ENCODE data around the gene RANBP17.

RANBP17 gene

DNA sequence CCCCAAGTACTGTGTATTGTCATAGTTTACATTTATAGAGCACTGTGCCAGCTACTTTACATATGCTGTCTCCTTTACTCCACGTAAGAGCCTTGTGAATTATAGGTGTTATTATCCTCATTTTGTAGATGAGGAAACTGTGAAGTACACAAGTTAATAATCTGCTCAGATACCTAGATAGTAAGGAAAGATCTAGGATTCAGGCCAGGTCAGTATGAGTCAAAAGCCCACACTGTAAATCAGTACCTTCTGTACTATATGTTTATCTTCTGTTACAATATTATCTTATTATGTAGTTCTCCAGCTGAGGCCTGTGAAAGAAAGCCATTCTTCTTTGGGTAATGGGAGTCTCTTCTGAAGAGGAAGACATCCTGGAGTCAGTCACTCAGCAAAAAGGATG, 374.8 kb downstream of the RANBP17 start:
- DNase-seq = no peak

DNA sequence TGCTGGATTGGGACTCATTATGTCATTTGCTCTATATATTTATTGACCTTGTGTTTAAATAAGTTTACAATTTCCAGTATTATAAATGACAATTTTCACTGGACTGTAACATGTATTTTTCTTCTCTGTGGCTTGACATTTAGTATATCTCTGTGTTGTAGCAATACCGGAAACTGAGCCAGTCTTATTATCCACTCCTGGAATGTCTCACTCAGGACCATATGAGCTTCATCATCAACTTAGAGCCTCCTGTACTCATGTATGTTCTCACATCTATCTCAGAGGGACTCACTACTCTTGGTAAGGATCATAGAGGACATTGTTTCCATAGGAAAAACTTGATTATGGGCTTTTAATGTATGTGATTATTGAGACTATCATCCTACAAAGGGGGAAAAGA, 380.7 kb downstream of the RANBP17 start:
- DNase-seq = no peak

DNA sequence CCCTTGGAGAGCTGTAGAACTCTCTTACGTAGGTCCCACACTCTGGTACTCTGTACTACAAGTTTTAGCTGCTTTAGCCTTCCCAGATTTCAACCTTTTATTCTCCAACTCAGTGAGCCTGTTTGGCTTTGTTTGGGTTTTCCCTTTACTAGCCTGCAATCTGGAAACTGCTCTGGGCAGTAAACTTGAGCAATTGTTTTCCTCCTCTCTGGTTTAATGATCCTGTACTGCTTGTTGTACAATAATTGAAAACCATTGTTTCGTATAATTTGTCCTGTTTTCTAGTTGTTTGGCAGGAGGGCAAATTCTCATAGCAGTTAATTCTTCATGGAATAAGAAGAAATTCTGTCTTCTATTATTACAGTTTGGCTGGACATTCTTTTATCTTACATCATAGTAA, 384.4 kb downstream of the RANBP17 start:
- no peak for DNase-seq

DNA sequence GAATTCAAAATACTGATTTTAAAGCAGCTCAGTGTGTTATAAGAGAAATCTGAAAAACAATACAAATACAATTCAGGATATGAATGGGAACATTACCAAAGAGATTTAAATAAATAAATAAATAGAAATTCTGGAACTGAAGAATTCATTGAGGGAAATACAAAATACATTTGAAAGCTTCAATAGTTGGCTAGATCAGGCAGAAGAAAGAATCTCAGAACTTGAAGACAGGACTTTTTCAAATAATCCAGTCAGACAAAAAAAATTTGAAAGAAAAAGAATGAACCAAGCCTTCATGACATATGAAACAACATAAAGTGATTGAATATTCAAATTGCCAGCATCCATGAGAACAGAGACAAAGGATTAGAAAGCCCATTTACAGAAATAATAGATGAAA, 387.6 kb downstream of the RANBP17 start:
- no peak for DNase-seq

DNA sequence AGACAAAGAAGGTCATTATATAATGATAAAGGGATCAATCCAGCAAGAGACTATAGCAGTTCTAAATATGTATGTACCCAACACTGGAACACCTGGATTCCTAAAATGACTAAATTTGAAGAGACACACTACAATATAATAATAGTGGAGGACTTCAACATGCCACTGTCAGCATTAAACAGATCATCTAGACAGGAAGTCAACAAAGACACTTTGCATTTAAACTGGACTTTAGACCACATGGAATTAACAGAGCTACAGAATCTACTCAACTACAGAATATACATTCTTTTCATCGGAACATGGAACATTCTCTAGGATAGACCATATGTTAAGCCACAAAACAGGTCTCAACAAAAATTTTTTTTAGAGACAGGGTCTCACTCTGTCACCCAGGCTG, 388.9 kb downstream of the RANBP17 start:
- DNase-seq = no peak

DNA sequence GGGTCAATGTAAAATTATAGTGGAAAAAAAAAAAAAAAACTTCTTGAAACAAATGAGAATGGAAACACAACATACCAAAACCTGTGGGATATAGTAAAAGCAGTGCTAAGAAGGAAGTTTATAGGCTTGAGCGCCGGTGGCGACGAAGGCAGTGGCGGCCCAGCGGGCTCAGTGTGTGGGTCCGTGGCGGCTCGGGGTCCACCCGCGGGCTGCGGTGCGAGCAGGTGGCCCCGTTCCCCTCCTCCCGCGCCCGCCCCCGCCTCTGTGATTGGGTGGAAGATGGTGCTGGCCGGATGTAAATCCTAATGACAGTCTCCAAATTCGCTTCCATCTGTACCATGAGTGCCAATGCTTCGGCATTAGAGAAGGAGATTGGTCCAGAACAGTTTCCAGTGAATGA, 389.7 kb downstream of the RANBP17 start:
- no peak for DNase-seq

DNA sequence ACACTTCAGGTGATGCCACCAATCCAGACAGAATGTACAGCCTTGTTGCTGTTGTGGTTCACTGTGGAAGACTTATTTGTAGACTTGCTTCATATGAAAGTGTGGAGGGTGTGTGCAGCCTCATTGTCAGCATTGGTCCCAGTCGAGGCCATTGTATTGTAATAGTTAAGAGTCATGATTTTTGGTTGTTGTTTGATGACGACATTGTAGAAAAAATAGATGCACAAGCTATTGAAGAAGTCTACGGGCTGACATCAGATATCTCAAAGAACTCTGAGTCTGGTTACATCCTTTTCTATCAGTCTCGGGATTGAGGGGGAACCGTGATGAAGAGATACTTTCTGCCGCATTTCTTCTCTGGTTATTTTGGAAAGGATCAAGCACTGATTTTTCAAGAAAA, 390.9 kb downstream of the RANBP17 start:
- DNase-seq = no peak

DNA sequence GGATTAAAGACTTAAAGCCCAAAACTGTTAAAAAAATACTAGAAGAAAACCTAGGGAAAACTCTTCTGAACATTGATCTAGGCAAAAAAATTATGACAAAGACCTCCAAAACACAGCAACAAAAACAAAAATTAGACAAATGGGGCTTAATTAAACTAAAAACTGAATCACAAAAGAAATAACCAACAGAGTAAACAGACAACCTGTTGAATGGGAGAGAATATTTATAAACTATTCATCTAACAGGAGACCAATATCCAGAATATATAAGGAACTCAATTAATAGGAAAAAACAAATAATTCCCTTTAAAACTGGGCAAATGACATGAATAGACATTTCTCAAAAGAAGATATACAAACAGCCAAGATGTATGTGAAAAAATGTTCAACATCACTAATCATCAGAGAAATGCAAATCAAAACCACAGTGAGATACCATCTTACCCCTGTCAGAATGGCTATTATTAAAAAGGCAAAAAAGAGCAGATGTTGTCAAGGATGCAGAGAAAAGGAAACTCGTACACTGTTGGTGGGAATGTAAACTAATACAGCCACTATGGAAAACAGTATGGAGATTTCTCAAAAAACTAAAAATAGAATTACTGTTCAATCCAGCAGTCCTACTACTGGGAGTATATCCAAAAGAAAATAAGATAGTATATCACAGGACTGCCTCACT, 397.1 kb downstream of the RANBP17 start:
- DNase-seq = no peak

DNA sequence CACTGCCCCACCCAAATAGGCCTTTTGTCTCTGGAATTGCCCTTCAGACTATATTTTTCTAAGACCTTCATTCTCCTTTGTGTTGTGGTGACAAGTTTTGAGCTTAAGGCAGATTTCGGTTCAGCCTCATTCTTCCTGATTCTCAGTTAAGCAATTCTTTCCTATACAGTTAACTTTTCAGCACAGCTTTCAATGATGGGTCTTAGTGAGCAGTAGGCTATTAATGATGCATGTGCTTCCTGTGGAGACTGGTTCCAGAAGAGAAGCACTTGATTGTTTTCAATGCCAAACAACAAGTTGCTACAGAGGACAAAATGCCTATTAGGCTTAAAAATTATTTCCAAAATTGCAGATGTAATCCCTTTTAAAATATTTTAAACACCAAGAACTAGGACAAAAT, 399.5 kb downstream of the RANBP17 start:
- DNase-seq = no peak

DNA sequence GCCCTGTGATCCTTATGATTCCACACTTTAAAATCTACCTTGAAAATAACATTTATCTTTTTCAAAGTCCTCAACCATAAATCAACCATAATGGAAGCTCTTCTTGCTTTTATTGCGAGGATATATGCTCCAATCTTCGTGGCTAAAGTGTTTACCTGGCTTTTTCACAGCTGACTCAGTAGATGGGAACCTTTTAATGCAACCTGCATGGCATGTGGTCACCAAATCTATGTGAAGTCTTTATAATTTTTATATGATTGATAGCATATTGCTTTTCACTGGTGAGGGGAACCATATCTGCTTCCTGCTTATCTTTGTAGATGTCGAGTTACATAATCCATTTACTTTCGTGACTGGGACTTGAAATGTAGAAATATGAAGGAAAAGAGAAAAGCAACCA, 400.1 kb downstream of the RANBP17 start:
- DNase-seq = no peak

DNA sequence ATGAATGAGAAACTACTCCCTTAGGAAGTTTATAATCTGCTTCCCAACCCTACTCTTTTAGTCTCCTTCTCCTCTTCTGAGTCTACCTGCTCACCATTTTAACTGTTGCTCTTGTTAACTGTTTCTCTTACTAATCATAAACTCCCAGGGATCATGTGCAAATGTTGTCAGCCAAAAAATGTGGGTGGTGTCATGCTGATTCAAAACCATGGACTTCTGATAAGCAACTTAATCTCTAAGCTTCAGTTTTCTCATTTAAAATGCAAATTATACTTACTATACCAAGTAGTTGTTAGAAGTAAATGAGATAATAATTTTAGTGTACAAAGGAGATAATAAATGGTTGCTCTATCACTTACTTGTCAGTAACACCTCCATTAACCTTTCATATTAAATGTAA, 401.4 kb downstream of the RANBP17 start:
- no peak for DNase-seq

DNA sequence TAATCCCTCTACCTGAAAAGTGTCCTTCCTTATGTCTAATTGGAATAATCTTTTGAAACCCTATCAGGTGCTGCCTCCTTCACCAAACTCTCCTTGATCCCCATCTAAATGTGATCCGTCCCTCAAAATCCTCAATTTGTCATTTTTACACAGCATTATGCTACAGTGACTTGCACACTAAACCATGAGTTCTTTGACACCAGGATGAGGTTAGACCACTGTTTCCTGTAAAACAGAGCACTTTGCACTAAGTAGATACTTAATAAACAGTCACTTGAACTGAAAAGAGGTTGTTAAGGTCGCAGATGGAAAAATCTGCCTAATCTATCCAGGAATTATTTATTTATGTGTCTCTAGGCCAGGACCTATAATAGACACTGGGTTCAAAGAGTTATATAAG, 403.0 kb downstream of the RANBP17 start:
- no peak for DNase-seq

DNA sequence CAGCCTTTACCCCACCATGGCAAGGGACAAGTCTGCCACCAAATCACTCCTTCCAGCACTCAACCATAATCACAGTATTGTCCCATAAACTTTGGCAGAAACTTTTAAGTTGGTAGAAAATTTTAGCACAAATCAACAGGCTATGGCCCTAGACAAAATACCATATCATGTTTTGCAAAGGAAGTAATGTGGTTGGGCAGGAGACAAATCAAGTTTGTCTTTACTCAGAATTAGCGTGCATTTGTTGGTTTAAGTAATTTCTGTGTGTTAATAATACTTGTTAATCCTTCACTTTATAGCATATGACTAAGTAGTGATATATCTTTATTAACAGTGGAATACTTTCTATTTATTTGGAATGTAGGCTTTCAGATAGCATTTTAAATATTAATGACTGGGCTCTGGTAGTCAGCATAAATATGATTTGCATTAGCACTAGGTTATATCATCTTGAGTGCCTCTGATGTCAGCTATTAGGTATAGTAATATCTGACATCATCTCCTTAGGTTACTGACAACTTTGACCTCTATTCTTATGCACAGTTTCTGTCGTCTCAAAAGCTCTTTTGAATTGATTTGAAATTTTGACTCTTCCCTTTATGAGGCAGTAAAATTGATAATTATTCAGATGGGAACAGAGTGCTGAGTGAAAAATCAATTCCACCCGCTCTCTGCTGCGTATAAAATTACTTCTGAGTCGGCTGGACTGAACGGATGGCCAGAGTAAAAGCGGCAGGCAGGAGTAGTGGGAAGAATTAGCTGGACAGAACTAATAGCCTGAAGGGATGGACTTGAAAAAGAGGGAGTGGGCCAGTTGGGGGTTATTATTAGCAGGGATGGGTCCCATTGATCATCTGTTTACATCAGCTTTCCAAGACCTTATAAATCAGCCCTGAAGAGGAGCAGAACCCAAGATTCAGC, 407.1 kb downstream of the RANBP17 start:
- DNase-seq = no peak

DNA sequence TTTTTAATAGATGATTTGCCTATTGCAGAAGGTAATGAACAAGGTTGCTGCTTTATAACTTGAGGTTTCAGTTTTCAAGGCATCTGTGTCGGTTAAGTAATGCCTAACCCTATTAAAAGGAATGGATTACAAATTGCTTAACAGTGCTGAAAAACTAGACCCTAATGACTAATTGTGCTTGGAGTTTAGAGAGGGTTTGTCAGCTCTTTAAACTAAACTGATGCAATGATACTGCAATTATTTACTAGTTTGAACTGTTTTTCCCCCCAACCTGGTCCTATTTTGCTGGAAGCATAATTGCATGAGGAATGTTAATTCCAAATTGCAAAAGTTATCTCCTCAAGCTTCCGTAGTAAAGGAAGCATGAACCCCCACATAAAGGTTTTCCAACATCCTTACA, 407.9 kb downstream of the RANBP17 start:
- DNase-seq = no peak

DNA sequence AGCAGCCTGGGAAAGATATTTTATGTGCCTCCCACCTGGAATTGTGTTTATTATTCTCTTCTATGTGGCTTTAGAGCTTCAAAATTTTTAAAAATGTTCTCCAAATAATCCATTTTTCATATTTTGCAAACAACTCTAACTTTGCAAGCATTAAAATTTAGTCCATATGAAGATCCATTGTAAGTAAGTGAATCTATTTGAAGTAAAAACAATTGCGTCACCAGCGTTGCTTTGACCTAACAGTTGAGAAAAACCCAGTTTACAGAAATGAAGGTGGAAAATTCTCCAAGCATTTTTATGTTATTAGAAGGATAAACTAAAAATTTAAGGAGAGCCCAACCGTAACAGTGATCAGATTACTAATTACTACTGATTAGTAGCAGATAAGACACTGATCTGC, 408.3 kb downstream of the RANBP17 start:
- no peak for DNase-seq

DNA sequence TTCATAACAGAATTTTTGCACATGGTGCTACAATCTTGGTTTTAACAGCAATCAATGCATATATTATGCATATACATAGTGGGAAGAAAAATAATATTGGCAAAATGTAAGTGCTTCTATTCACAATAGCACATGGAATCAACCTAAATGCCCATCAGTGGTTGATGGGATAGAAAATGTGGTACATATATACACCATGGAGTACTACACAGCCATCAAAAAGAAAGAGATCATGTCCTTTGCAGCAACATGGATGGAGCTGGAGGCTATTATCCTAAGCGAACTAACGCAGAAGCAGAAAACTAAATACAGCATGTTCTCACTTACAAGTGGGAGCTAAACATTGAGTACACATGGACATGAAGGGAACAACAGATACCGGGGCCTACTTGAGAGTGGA, 410.0 kb downstream of the RANBP17 start:
- no peak for DNase-seq

DNA sequence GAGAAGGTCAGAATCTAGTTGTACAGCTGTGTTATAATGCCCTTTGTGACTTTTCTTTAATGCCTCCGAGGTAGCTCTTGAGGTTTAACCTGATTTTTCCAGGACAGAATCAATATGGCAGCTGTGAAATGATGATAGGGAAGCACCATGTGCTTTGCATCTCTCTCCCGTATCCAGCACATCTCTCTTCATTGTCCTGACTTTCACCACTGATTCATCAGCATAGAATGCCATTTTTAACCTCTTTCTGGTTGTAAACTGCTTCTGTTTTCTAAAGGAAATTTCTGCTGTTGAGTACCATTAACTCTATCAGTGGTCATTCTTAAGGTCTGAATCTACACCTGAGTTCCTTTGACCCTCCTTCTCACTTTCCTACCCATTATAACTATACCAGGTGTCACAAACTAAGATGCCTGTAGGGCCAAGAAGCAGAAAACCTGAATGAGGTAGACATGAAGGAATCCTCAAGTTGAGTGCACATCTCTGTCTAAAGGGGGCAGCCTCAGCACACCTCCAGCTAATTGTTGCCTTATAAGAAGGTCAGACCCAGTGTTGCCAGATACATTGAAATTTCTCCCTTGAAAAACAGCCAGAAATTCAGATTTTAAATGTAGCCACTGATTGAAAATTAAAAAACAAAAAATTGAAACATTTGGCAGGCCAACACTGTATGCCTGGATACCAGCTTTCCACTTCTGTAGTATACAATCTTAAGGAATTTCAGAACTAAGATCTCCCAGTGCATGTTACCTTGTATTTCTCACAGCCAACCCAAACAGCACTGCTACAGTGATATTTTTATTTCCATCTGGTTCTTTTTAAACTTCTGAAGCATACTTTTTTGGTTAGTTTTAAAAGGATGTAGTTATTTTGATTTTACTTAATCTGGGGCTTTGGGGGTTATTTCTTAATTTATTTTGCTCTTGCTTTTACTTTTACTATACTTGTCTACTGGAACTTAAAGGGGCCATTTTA, 411.5 kb downstream of the RANBP17 start:
- no peak for DNase-seq

DNA sequence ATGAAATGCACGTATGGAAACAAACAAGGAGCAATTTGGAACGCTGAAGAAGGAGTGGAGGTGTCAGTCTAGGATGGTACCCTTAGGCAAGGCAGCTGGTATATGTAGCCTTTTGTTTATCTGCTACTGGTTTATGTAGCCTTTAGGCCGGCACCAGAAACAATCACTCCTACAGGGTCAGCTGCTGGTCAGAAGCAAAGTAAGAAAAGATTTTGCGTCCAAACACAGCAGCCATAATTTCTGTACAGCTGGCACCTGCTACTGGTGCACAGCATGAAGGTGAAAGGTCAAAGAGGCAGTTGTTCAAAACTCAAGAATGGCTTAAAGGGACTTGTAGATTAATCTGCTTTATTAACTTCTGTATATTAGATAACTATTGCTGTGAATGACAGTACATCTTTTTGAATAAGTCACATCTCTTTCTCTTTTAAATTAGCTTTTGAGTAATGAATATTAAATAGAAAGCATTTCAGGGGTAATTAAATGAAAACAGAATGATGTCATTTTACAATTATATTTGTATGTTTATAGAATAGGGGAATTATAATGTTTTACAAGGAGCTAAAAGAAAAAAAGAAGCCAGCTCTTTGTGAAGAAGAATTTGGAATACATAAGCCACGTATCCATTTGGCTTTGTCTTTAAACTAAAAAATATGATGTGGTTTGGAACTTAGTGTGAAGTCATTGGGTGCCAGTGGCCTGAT, 414.2 kb downstream of the RANBP17 start:
- no peak for DNase-seq

DNA sequence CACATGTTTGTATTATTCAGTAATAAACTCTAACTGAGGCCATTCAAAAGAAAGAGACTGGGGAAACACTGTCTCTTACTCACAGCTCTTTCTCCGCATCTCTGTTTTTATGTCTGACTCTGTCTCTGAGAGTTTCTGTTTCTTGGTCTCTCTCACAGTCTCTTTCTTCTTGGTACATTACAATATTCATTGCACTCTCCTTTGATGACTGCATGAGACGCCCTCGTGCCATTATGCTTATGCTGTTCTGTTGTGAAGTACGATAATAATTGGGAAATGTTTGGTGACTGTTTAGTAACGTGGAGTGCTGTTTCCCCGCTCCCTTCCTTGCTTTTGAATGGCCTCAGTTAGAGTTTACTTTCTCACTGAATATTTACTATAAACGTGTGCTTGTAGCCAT, 421.9 kb downstream of the RANBP17 start:
- DNase-seq = no peak

DNA sequence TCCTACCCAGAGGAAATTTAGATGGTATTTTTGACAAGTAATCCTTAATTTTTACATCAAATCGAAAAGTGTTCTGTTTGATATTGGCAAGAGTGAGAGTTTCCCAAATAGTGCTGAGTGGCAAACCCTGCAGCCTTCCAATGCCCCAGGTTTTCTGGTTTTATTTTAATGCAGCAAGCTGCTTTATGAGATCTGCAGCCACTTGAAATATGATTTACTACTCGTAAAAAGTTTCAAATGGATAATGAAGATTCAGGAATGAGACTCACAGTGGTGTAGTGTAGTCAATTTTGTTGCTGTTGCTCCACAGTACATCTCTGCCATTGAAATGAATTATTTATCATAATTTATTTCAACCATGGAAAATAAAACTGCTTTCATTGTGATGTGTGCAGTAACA, 423.6 kb downstream of the RANBP17 start:
- DNase-seq = no peak

DNA sequence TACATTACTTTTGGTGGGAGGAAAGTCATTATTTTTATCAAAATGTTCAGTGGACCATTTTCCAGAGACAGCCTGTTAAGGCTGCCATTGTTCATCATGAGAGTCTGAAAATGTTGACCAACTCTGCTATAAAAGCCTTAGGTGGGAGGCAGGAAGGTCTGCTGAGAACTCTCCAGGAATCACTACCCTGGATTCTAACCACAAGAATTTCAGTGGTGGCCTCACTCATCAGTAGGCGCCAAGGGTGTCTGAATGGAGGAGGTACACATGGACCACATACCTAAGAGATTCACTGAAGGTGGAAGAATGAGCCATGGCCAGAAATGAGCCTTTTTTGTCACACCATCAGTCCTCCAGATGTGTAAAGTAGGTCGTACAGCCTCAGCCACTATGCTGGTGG, 426.2 kb downstream of the RANBP17 start:
- no peak for DNase-seq

Data from anterior cingulate cortex (tissue), 58 donors.